ENCODE data around the gene NEU2. TPM values are rescaled to one million over a fixed set of nuclear protein-coding genes. Genes with fewer than 3 reads are reported as not detected.

The NEU2 gene
- total RNA-seq, 4 donors from 2014 or later, result not detected

DNA sequence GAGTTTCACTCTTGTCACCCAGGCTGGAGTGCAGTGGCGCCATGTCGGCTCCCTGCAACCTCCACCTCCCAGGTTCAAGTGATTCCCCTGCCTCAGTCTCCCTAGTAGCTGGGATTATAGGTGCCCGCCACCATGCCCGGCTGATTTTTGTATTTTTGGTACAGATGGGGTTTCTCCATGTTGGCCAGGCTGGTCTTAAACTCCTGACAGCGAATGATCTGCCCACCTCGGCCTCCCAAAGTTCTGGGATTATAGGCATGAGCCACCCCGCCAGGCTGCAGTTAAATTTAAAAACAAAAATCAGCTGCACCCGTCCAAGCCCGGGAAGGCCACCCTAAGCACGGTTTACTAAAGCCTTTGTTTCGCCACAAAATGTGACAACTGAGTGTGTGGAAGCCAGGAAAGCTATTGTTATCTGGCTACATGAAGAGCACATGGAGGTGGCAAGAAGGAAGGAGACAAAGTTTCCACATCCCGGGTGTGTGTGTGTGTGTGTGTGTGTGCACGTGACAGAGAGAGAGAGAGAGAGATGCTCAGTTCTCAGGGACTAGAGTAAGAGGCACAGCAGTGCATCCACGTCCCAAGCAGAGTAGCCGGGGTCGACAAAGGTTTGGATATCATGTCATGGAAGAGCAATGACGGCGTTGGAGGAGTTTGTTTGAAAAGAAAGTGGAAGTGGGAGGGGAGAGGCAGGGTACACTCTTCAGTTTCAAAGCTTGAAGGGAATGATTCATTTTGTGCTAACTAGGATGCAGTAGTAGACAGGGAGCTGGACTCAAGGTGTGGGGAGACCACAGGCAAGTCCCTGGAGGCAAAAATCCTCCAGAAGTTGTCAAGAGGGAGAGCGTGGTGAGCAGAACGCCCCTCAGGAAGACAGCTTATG, 47.7 kb downstream of the NEU2 start:
- Histone ChIP-seq H3K36me3 (no peaks in the 10 kb centered on the region), H3K27me3 (no peaks in the 10 kb centered on the region), H3K9me3 (no peaks in the 10 kb centered on the region), H3K4me1 (peaks cover 11 to 79% (median 31%) of the 10 kb centered on the region in 3 donors), H3K4me3 (no peak overlapping the region), H3K27ac (peak overlapping the region in 3 of 4 donors; percentile 19 to 60 (median 55))
- no peak for DNase-seq
- intact Hi-C loops (cut with DNase I), result no loop called here
- 63 to 67% methylated on average over 14 to 17 of the region's 20 CpGs for WGBS, 2 donors
- no peak for TF ChIP-seq POLR2A (IDR thresholded peaks at IDR 0.05)
- TF ChIP-seq, protein P1, sequence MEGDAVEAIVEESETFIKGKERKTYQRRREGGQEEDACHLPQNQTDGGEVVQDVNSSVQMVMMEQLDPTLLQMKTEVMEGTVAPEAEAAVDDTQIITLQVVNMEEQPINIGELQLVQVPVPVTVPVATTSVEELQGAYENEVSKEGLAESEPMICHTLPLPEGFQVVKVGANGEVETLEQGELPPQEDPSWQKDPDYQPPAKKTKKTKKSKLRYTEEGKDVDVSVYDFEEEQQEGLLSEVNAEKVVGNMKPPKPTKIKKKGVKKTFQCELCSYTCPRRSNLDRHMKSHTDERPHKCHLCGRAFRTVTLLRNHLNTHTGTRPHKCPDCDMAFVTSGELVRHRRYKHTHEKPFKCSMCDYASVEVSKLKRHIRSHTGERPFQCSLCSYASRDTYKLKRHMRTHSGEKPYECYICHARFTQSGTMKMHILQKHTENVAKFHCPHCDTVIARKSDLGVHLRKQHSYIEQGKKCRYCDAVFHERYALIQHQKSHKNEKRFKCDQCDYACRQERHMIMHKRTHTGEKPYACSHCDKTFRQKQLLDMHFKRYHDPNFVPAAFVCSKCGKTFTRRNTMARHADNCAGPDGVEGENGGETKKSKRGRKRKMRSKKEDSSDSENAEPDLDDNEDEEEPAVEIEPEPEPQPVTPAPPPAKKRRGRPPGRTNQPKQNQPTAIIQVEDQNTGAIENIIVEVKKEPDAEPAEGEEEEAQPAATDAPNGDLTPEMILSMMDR (IDR thresholded peaks at IDR 0.05), result no peak

DNA sequence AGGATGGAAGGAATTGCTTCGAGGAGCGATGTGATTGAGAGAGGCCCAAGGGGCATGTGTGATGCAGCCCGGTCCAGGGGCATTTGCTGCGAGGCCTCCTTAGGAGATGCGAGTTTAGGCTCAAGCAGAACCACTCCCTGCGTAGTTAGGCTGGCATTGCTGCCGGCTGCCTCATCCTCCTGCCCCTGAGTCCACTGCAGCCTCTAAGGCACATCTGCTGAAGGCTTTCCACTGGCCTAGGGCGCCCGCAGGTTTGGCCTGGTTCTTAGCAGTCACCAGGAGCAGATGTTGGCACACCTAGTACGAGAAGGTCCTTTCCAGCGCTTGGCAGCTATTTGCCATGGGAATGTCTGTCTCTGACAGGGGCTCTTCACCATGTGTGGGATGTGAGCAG, 48.4 kb downstream of the NEU2 start:
- 73 to 86% methylated on average over 6 to 9 of the region's 11 CpGs for WGBS, 2 donors
- no peak for DNase-seq
- Histone ChIP-seq H3K4me1 (peaks cover 5 to 78% (median 30%) of the 10 kb centered on the region in 3 donors), H3K36me3 (no peaks in the 10 kb centered on the region), H3K27ac (peak overlapping the region in 2 of 4 donors; percentile 26 to 60), H3K9me3 (no peaks in the 10 kb centered on the region), H3K27me3 (no peaks in the 10 kb centered on the region), H3K4me3 (no peak overlapping the region)
- intact Hi-C loops (cut with DNase I), result no loop called here
- TF ChIP-seq, protein P1 (IDR thresholded peaks at IDR 0.05), result no peak
- TF ChIP-seq POLR2A (IDR thresholded peaks at IDR 0.05), result no peak

DNA sequence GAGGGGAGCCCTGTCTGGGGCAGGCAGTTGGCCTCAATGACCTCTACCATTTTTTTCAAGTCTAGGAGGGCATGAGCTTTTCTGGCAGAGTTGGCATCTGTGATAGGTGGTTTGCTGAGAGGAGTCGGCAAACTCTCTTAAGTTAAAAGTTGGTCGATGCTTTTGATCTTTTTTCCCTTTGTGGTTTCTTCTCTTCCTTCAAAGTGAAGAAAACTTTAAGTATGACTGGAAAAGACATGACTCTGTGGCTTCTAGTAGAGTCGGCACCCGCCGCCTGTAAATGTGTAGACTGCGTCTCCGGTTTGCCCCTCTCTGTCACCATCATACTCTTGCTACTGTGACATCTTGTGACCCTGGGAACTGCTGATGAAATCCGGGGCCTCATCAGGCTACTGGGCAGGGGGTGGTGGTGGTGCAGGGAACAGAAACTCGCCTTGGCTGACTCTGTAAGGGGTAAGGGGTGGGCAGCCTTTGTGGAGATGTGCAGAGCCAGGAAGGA, 48.8 kb downstream of the NEU2 start:
- no peak for DNase-seq
- peaks cover 5 to 78% (median 27%) of the 10 kb centered on the region in 3 donors for H3K4me1 ChIP-seq
- no peak for TF ChIP-seq POLR2A (IDR thresholded peaks at IDR 0.05)
- TF ChIP-seq, protein P1 (IDR thresholded peaks at IDR 0.05), result no peak
- intact Hi-C loops (cut with DNase I), result no loop called here
- 69 to 93% methylated on average over 7 of the region's 9 CpGs for WGBS, 2 donors
- peak overlapping the region in 3 of 4 donors; percentile 60 to 84 (median 74) for H3K27ac ChIP-seq
- H3K9me3 ChIP-seq, result no peaks in the 10 kb centered on the region
- H3K36me3 ChIP-seq, result no peaks in the 10 kb centered on the region
- no peak overlapping the region for H3K4me3 ChIP-seq
- H3K27me3 ChIP-seq, result no peaks in the 10 kb centered on the region

DNA sequence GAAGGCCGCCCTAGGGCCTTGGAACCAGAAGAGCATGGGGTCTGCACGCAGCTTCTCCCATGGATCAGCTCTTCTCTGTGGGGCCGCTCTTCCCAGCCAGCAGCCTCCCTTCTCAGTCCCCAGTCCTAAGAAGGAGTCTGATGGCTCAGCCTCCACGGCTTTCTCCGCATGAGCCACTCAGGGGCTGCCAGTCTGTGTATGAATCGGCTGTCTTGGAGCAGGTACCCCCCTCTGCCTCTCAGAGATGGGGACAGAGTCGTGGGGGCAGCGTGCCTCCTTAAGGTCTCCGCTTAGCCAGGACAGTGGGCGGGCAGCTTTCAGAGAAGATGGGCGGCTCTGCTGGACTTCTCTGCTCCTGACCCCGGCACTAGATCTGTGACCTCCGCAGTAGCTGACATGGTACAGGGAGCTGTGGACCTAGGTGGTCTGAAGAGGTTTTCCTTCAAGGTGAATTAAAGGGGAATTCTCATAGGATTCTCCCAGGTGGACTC, 49.3 kb downstream of the NEU2 start:
- 76% methylated on average over 3 of the region's 13 CpGs; no CpG with 5 or more reads in 1 of the 2 donors for WGBS, 2 donors

More for the DNA sequence above, 49.3 kb downstream of the NEU2 start:
- no peak for DNase-seq
- Histone ChIP-seq H3K27ac (peak overlapping the region in 3 of 4 donors; percentile 60 to 84 (median 74)), H3K4me1 (peaks cover 5 to 78% (median 30%) of the 10 kb centered on the region in 3 donors), H3K4me3 (no peak overlapping the region), H3K27me3 (no peaks in the 10 kb centered on the region), H3K9me3 (no peaks in the 10 kb centered on the region), H3K36me3 (no peaks in the 10 kb centered on the region)
- intact Hi-C loops (cut with DNase I), result no loop called here
- TF ChIP-seq, protein P1 (IDR thresholded peaks at IDR 0.05), result no peak
- TF ChIP-seq POLR2A (IDR thresholded peaks at IDR 0.05), result no peak
